Fibroblast of pulmonary artery (primary cell): Measurements from ENCODE around the gene PLIN1.

Experiments
- DNase-seq: peaks from one replicate; pipeline ENCODE4 v3.0.0-alpha.2; 2010; ENCODE audit warnings: low read depth
- H3K4me3 ChIP-seq: replicated peaks from 2 replicates; pipeline ENCODE4 v1.5.1; 2011; ENCODE audit warnings: low read depth, mild to moderate bottlenecking, control low read depth, low read length, moderate library complexity
- TF ChIP-seq, protein P1 (sequence below): IDR thresholded peaks from 2 replicates; pipeline ENCODE4 v1.5.1; 2011; ENCODE audit warnings: mild to moderate bottlenecking, control low read depth, low read length, inconsistent platforms; ENCODE audit errors: missing control alignments

The PLIN1 gene

DNA sequence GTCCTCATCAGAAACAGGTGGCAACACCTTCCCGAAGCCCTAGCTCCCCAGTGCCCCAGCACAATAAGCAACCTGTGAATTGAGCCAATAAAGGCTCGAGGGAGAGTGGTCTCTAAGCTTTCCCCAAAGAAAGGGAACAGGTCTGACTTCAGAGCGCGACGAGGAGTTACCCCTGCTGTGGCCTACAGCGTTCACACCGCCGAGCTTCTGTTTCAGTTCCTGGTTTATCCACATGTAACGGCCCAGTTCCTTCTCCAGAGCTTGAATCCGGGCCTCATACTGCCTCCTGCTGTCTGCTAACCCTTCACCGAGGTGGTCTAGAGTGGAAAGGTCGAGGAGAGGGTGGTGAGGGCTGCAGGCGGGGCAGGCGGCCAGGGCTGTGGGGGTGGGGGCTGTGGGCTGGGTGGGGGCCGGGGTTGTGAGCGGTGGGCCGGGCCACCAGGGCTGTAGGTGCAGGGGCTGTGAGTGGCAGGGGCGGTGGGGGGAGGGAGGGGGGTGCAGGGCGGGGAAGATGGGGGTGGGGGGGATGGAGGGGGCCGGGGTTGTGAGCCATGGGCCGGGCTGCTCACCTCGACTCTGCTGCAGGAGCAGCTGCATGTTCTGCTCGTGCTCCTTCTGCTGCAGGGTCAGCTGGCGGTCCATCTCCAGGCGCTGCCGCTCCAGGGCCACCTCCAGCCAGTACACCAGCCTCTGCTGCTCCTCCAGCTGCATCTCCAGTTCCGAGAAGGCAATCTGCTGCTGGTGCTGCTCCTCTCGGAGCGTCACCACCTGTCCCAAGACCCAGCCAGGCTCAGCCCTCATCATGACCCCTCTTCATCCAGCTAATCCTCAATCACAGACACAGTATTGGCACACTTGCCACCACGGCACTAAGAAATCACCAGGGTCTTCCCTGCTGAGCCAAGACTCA lies 50.1 kb downstream of the PLIN1 start:
- H3K4me3 ChIP-seq, result no peak overlapping the region
- TF ChIP-seq, protein P1, sequence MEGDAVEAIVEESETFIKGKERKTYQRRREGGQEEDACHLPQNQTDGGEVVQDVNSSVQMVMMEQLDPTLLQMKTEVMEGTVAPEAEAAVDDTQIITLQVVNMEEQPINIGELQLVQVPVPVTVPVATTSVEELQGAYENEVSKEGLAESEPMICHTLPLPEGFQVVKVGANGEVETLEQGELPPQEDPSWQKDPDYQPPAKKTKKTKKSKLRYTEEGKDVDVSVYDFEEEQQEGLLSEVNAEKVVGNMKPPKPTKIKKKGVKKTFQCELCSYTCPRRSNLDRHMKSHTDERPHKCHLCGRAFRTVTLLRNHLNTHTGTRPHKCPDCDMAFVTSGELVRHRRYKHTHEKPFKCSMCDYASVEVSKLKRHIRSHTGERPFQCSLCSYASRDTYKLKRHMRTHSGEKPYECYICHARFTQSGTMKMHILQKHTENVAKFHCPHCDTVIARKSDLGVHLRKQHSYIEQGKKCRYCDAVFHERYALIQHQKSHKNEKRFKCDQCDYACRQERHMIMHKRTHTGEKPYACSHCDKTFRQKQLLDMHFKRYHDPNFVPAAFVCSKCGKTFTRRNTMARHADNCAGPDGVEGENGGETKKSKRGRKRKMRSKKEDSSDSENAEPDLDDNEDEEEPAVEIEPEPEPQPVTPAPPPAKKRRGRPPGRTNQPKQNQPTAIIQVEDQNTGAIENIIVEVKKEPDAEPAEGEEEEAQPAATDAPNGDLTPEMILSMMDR, result no peak
- no peak for DNase-seq

DNA sequence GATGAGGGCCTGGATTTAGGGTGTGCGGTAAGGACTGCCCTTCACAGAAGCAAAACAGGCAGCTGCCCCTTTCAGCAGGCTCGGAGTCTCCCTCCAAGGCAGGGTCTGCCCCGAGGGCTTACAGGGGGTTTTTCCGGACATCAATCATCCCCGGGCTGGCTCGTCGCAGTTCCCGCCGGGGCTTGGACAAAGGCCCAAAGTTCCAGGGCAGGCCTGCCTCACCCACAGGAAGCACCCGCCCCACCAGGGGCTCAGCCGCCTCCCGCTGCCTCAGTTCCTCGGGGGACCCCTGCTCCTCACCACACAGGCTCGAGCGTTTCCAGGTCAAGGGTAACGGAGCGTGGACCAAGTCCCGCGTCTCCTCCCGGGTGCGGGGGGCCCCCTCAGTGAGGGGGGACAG lies 50.9 kb downstream of the PLIN1 start:
- no peak overlapping the region for H3K4me3 ChIP-seq
- no peak for DNase-seq
- TF ChIP-seq, protein P1, result no peak

DNA sequence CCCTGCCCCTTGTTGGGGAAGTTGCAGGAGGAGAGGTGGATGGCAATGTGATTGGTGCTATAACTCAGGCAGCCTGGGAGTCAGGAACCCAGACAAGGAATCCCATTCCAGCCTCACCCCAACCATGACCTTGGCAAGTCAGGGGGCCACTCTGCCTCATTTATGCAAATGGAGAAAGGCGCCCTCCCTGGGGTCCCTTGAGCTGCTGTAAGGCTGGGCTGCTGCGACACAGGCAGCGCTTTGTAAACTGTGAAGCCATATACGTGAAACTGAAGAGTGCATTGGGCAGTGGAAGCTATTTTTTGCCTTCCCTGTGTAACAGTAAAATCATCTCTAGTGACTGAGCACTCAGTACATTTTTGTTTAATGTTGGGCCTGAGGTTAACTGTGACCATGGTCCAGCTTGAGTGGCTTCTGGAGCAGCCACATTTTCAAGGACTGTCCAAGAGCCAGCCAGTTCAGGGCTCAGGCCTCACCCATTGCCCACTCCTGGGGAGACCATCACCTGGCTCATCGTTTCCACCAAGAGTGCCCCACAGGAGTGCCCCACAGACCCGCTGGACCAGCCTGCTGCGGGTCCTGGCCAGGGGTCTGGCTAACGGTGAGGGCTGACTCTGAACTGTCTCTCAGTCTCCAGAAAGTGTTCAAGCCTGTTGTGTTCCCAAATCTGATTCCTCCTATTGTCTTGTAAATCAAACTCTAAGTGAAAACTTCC lies 51.8 kb downstream of the PLIN1 start:
- TF ChIP-seq, protein P1, result no peak
- H3K4me3 ChIP-seq, result no peak overlapping the region
- DNase-seq, result no peak

DNA sequence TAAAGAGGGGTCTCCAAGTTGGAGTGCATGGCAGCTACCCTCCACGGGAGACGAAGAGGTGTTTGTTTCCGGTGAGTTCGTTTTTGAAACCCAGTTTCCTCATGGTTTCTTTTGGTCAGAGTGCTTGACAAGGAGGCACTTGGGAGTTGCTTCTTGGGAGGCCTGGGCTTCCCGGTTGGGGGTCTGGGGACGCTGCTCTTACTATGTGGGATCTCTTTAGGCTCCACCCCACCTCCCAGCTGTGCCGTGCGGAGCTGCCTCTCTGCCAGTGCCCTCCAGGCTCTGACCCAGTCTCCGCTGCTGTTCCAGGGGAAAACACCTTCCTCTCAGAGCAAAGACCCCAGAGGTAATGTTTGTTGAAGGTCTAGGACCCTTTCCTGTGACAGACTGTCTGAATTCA lies 53.5 kb downstream of the PLIN1 start:
- no peak overlapping the region for H3K4me3 ChIP-seq
- TF ChIP-seq, protein P1, result no peak
- DNase-seq, result no peak

DNA sequence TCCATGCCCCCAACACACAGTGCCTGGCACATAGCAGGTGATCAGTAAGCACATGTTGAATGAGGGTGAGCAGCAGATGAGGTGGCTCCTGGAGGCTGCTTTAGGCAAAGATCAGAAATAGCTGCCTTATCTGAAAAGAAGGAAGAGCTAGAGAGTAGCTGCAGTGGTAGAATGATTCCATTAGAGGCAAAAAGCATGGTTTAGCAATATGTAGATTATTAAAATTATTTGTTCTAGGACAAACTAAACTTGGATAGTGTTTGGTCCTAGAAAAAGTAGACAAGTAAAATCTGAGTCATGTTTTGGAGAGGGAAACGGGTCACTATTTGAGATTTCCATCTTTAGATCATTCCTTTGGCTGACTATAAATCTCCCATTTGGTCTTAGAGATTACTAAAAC lies 56.0 kb downstream of the PLIN1 start:
- H3K4me3 ChIP-seq, result no peak overlapping the region
- TF ChIP-seq, protein P1, result no peak
- no peak for DNase-seq

DNA sequence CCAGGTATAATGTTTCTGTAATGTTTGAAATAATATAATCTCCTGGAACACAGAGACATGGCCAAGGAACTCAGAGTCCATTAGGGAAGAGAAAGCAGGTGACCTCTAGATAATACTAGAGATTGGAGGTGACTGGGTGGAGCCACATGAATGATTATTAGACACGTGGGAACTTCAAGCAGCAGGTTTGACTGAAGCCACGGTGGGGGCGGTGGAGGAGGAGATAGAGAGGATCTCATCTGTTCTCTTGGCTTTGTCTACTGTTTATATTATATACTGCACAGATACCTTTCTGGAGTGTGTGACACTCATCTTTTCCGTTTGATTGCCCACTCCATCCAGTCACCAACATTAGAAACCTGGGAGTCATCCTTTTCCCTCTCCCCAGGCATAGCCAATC lies 57.6 kb downstream of the PLIN1 start:
- H3K4me3 ChIP-seq, result no peak overlapping the region
- TF ChIP-seq, protein P1, result no peak
- DNase-seq, result no peak
